ENCODE data around the gene BRD7.

BRD7 gene

GRCh38 chr16:50298591-50299507 lies 69.9 kb downstream of the BRD7 start:
- DNase-seq (ENCODE audit: low spot score), result no peak
- in situ Hi-C loops (cut with MboI; ENCODE audit: low pct_unique_long_range_greater_than_20kb, low sequenced_read_pairs, unreplicated experiment), result no loop called here
- TF ChIP-seq CTCF (IDR thresholded peaks at IDR 0.05; ENCODE audit: extremely low read depth, insufficient read depth, missing control alignments), result no peak

DNA sequence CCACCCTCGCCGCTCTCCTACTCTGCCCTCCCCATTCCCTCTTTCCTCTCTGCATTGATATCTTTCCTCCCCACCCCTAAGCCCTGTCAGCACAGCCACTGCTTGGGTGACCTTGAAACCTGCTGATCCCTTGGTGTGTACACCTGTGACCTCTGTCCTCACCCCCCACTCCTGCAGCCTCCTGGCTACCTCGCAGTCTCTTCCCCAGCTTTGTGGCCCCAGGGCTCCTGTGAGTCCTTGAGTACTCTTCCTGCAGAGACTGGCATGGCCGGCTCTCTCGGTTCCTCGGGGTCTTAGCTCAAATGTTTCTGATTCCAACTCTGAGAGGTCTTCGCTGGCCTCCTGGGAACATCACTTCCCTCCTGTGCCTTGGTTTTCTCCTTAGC lies 70.7 kb downstream of the BRD7 start:
- no peak for TF ChIP-seq CTCF (IDR thresholded peaks at IDR 0.05; ENCODE audit: extremely low read depth, insufficient read depth, missing control alignments)
- in situ Hi-C loops (cut with MboI; ENCODE audit: low pct_unique_long_range_greater_than_20kb, low sequenced_read_pairs, unreplicated experiment), result no loop called here
- DNase-seq (ENCODE audit: low spot score), result no peak

DNA sequence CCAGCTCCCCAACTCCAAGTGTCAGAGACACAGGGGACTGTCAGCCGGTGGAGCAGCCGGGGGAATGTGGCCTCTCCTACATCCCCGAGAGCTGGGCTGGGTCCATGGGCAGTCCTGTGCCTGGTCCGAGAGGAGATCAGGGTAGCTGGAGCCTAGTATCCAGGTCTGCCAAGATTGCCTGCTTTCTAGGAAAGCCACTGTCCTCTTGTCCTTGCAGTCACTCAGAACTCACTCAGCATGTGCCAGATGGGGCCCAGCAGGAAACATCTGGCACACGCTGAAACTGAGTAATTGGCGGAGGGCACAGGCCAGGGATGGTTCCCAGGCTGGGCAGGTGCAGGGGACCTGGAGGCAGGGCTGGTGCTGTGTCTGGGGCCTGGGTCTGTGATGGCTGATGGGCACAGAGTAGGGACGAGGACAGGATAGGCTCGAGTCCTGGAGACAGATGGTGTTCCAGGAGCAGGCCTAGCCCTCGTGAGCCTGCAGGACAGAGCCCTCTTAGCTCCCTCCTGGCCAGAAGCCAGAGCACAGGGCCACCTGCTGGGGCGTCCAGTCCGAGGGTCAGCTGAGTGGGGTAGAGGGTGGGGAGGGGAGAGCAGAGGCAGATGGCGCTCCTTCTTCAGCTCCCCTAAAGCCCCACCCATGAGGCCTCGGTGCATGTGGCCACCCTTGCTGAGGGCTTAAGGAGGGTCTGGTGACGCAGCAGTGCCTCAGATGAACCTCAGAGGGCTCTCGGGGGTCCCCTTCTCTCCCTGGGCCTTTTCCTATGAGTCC lies 71.3 kb downstream of the BRD7 start:
- DNase-seq (ENCODE audit: low spot score), result no peak
- in situ Hi-C loops (cut with MboI; ENCODE audit: low pct_unique_long_range_greater_than_20kb, low sequenced_read_pairs, unreplicated experiment), result no loop called here
- TF ChIP-seq CTCF (IDR thresholded peaks at IDR 0.05; ENCODE audit: extremely low read depth, insufficient read depth, missing control alignments), result no peak

- in situ Hi-C loops (cut with MboI; ENCODE audit: low pct_unique_long_range_greater_than_20kb, low sequenced_read_pairs, unreplicated experiment), result no loop called here
- no peak for TF ChIP-seq CTCF (IDR thresholded peaks at IDR 0.05; ENCODE audit: extremely low read depth, insufficient read depth, missing control alignments)
- no peak for DNase-seq (ENCODE audit: low spot score)
Measured at GRCh38 chr16:50296807-50297206, 72.0 kb downstream of the BRD7 start.

DNA sequence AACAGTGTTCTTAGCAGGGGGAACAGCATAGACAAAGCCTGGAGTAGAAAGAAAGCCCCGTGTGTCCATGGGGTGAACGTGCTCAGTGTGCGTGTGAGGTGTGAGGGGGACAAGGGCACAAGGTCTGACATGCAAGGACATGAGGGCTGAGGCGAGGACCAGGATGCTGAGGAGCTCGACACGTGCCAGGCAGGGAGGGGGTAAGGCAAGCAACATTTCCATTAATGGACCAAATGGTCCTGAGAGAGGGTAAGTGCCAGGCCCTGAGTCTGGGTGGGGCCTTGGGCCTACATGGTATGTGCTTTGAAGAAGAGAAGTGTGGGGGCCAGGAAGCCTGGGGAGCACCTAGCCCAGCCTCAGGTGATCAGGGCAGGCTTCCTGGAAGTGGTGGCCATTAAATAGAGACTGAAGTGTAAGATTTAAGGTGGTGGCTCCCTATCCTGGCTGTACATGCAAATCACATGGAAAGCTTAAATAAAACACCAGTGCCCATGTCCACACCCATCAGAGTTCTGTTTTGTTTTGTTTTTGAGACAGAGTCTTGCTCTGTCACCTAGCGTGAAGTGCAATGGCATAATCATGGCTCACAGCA lies 73.2 kb downstream of the BRD7 start:
- TF ChIP-seq CTCF (IDR thresholded peaks at IDR 0.05; ENCODE audit: extremely low read depth, insufficient read depth, missing control alignments), result no peak
- in situ Hi-C loops (cut with MboI; ENCODE audit: low pct_unique_long_range_greater_than_20kb, low sequenced_read_pairs, unreplicated experiment), result no loop called here

DNA sequence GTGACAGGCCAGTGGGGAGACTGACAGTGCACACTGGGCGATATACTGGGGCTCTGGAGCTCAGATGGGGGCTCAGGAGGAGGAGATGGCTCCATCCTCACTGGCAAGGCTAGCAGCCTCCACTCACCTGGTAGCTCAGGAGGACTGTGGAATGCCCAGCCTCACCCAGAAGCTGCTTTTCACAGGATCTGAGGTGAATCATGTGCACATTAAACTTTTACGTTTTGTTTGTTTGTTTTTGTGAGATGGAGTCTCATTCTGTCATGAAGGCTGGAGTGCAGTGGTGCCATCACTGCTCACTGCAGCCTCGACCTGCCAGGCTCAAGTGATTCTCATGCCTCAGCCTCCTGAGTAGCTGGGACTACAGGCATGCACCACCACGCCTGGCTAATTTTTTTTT lies 73.8 kb downstream of the BRD7 start:
- in situ Hi-C loops (cut with MboI; ENCODE audit: low pct_unique_long_range_greater_than_20kb, low sequenced_read_pairs, unreplicated experiment), result no loop called here
- TF ChIP-seq CTCF (IDR thresholded peaks at IDR 0.05; ENCODE audit: extremely low read depth, insufficient read depth, missing control alignments), result no peak
- DNase-seq (ENCODE audit: low spot score), result no peak

More for the DNA sequence above, 73.2 kb downstream of the BRD7 start:
- DNase-seq (ENCODE audit: low spot score), result no peak
